GM21381 (cell line): Measurements from ENCODE around the gene OLIG3.

Experiments
- ATAC-seq: cut with Tn5 transposase; IDR thresholded peaks from one replicate; pipeline ENCODE4 v1.9.1; 2021; ENCODE audit warnings: mild to moderate bottlenecking, moderate library complexity; ENCODE audit not compliant: unreplicated experiment

Gene OLIG3

GRCh38 chr6:137496368-137496767, 2.2 kb upstream of the OLIG3 start:
- no peak for ATAC-seq

GRCh38 chr6:137495703-137496336, 1.6 kb upstream of the OLIG3 start:
- ATAC-seq, result no peak

GRCh38 chr6:137494988-137495702, 951 bp upstream of the OLIG3 start:
- no peak for ATAC-seq

GRCh38 chr6:137493218-137494038, 766 bp downstream of the OLIG3 start:
- no peak for ATAC-seq

- ATAC-seq, result no peak
Observed at GRCh38 chr6:137492289-137493217, 1.6 kb downstream of the OLIG3 start.

- ATAC-seq, result no peak
Observed at GRCh38 chr6:137491478-137491877, 2.7 kb downstream of the OLIG3 start.

GRCh38 chr6:137490961-137491360, 3.2 kb downstream of the OLIG3 start:
- no peak for ATAC-seq

- ATAC-seq, result no peak
Observed at GRCh38 chr6:137490006-137490905, 3.9 kb downstream of the OLIG3 start.

- no peak for ATAC-seq
Observed at GRCh38 chr6:137489046-137490005, 4.9 kb downstream of the OLIG3 start.

GRCh38 chr6:137488150-137489045, 5.8 kb downstream of the OLIG3 start:
- ATAC-seq, result no peak

- ATAC-seq, result no peak
Observed at GRCh38 chr6:137487869-137488149, 6.4 kb downstream of the OLIG3 start.

- no peak for ATAC-seq
Observed at GRCh38 chr6:137487181-137487868, 6.9 kb downstream of the OLIG3 start.

GRCh38 chr6:137486416-137486815, 7.8 kb downstream of the OLIG3 start:
- ATAC-seq, result no peak

- ATAC-seq, result no peak
Observed at GRCh38 chr6:137480431-137480830, 13.8 kb downstream of the OLIG3 start.

- ATAC-seq, result no peak
Observed at GRCh38 chr6:137475103-137475502, 19.1 kb downstream of the OLIG3 start.

- ATAC-seq, result no peak
Observed at GRCh38 chr6:137473598-137473997, 20.6 kb downstream of the OLIG3 start.

GRCh38 chr6:137472641-137473137, 21.5 kb downstream of the OLIG3 start:
- ATAC-seq, result no peak
